Skin epidermis (tissue), 12 donors: ENCODE measurements around the gene LCE1D.
A peak's percentile ranks its signal among the peaks of the same experiment; 100 is the strongest.

Experiments used
- H3K27ac ChIP-seq, 21 experiments: fragments of 200-600 bp; sonication (generic) in 11 of 21; one replicate each; pipeline ENCODE4 v1.5.0; 2020; ENCODE audit warnings: mild to moderate bottlenecking in 3 of 21, inconsistent platforms in 2 of 21, moderate library complexity in 2 of 21
- H3K4me3 ChIP-seq, 7 experiments: fragments of 200-600 bp; sonication (generic) in 2 of 7; one replicate each; pipeline ENCODE4 v1.5.0; 2020; ENCODE audit warnings: inconsistent platforms in 2 of 7, mild to moderate bottlenecking in 2 of 7, moderate library complexity in 1 of 7

The LCE1D gene

DNA sequence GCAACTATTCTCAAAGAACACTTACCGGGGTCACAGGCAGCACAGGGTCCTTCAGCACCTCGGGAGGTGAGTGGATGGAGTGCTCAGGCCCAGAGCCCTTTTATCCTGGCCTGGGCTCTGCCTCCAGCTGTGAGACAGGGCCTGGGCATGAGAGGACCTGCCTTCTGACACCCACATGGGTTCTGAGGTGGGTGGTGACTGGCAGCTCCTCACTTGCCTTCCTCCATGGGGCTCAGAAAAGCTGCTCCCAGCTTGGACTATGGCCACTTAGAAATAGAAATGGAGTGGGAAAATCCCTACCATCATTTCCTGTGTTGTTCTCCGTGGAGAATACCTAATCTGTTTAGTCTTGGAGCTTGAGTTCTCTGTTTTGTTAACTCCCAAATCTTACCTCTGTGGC lies 10.1 kb downstream of the LCE1D start, which contains the start of gene LCE1C:
LCE1C (minus strand) TSS at position 76 of the 400 bp plus-strand sequence. CDS start 1,173 bp downstream, outside the sequence.
- Histone ChIP-seq H3K4me3 (no peak within 1 kb of the TSS), H3K27ac (peak within 1 kb of the TSS in 4 of 21 experiments; percentile 11 to 70 (median 52))

DNA sequence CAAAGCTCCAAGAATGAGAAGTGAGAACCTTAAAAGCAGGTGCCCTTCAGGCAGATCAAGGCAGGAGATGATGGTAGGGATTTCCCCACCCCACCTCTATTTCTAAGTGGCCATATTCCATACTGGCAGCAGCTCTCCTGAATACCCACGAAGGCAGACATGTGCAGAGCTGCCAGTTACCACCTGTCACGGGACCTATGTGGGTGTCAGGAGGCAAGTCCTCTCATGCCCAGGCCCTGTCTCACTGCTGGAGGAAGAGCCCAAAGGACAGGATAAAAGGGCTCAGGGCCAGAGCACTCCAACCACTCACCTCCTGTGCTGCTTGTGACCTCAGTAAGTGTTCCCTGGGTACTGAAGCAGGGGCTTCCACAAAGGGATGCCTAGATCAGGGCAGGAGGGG lies 14.5 kb downstream of the LCE1D start:
- Histone ChIP-seq H3K27ac (no peak overlapping the region), H3K4me3 (no peak overlapping the region)

GRCh38 chr1:152811671-152812070 lies 15.2 kb downstream of the LCE1D start, which contains the start of gene LCE1B:
LCE1B (plus strand) TSS chr1:152811971; CDS start chr1:152812447, 476 bp downstream.
- H3K4me3 ChIP-seq: no peak within 1 kb of the TSS
- no peak within 1 kb of the TSS for H3K27ac ChIP-seq

DNA sequence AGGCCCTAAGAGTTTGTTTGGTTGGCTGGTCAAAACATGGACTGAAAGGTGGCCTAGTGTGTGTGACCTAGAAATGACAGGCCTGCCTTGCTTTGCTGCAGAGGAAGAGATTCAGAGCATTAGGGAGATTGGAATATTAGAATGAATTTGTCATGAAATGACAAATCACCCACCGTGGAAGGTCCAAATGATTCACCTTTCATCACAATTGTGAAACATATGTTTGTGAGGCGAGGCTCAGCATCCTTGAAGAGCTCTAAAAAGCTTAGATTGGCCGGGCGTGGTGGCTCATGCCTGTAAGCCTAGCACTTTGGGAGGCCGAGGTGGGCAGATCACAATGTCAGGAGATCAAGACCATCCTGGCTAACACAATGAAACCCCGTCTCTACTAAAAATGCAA lies 20.8 kb downstream of the LCE1D start:
- no peak overlapping the region for H3K27ac ChIP-seq
- H3K4me3 ChIP-seq: no peak overlapping the region

DNA sequence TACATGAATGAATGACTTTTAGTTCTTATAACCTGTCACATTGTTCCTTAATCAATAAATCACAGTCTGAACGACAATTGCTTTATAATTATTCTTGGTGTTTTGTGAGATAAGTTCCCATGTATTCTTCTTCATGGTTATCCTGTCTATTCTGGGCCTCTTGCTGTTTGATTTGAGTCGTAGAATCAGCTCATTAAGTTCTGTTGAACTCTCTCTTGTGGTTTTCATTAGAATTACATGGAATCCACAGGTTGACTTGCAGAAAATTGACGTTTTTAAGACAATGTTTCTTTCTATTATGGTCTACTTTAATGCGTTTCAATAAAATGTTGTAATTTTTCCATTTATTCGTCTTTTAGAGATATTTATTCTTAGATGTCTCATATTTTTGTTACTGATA lies 26.8 kb downstream of the LCE1D start:
- no peak overlapping the region for H3K27ac ChIP-seq
- H3K4me3 ChIP-seq: no peak overlapping the region

DNA sequence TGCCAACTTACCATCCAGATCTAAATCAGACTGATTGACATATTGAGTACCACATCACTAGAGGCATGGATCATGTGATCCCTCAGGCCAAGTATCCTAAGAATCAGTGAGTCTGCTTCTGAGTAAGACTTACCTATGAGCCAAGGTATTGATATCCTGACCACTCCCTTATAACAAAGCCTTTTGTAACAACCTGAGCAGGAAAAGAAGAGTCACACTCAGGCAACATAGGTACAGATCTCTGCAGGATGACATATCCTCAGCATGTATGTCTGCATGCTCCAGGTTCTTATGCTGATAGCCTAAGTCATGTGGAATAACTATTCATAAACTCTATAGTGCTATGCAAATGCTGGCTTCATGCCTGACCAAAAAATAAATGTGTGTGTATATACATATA lies 28.4 kb downstream of the LCE1D start:
- Histone ChIP-seq H3K4me3 (no peak overlapping the region), H3K27ac (no peak overlapping the region)

- H3K27ac ChIP-seq: no peak within 1 kb of the TSS
- no peak within 1 kb of the TSS for H3K4me3 ChIP-seq
Observed at GRCh38 chr1:152827173-152827572, 30.7 kb downstream of the LCE1D start, which contains the start of gene LCE1A. LCE1A (plus strand) TSS chr1:152827473; CDS start chr1:152827473, 0 bp downstream.

- no peak overlapping the region for H3K4me3 ChIP-seq
- no peak overlapping the region for H3K27ac ChIP-seq
Observed at GRCh38 chr1:152836870-152837269, 40.3 kb downstream of the LCE1D start.

DNA sequence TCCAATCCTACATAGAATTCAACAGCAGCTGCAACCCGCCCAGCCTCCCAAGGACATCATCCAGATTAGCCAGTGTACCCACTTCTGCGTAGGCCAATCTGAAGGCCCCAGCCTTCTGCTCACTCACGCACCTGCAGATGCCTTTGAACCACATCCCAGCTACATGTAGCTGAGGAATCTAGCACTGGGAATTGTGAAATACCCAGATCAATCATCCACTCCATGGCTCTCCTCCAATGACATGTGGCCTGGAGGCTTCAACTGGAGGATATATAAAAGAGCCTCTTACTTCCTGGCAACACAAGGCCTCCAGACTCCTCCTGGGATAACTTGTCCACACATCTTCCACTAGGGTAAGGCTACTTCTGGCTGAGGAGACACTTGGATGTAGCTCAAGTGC lies 46.0 kb downstream of the LCE1D start, which contains the start of gene LCE6A:
LCE6A (plus strand) TSS at position 301 of the 400 bp plus-strand sequence. CDS start 665 bp downstream, outside the sequence.
- no peak within 1 kb of the TSS for H3K27ac ChIP-seq
- no peak within 1 kb of the TSS for H3K4me3 ChIP-seq
